Measurements from ENCODE around the gene GRP.
"Not testable (repeated sequence)": the region's sequence is repeated elsewhere in the genome, so short reads cannot be mapped to it uniquely, and the experiment has no call there.

Gene GRP

GRCh38 chr18:59239642-59240041 lies 19.7 kb downstream of the GRP start:
- Mint-ChIP-seq H3K4me1 (no peaks in the 10 kb centered on the region), H3K9me3 (peaks cover 3% of the 10 kb centered on the region in 2 donors), H3K36me3 (no peaks in the 10 kb centered on the region), H3K27me3 (peaks cover 21 to 23% of the 10 kb centered on the region in 2 donors), H3K27ac (no peak overlapping the region), H3K4me3 (no peak overlapping the region)
- no peak for DNase-seq
- ATAC-seq (replicated peaks), result no peak

GRCh38 chr18:59242906-59243305 lies 22.9 kb downstream of the GRP start:
- no peaks in the 10 kb centered on the region for H3K36me3 Mint-ChIP-seq
- no peak for ATAC-seq (replicated peaks)
- DNase-seq, result no peak
- H3K4me3 Mint-ChIP-seq, result no peak overlapping the region
- no peaks in the 10 kb centered on the region for H3K4me1 Mint-ChIP-seq
- peaks cover 27 to 31% of the 10 kb centered on the region in 2 donors for H3K27me3 Mint-ChIP-seq
- H3K9me3 Mint-ChIP-seq, result peaks cover 0 to 3% of the 10 kb centered on the region in 2 donors
- no peak overlapping the region for H3K27ac Mint-ChIP-seq

GRCh38 chr18:59246796-59247195 lies 26.8 kb downstream of the GRP start:
- Mint-ChIP-seq H3K4me3 (no peak overlapping the region), H3K4me1 (peaks cover 0 to 1% of the 10 kb centered on the region in 2 donors), H3K27ac (no peak overlapping the region), H3K27me3 (peaks cover 30 to 47% of the 10 kb centered on the region in 2 donors), H3K9me3 (no peaks in the 10 kb centered on the region), H3K36me3 (no peaks in the 10 kb centered on the region)
- no peak for DNase-seq
- ATAC-seq (replicated peaks), result no peak

GRCh38 chr18:59249199-59249774 lies 29.3 kb downstream of the GRP start:
- Mint-ChIP-seq H3K4me3 (no peak overlapping the region), H3K36me3 (no peaks in the 10 kb centered on the region), H3K27me3 (peaks cover 35 to 41% of the 10 kb centered on the region in 2 donors), H3K27ac (no peak overlapping the region), H3K4me1 (peaks cover 0 to 1% of the 10 kb centered on the region in 2 donors), H3K9me3 (no peaks in the 10 kb centered on the region)
- DNase-seq (no peak), ATAC-seq (replicated peaks) (peak; percentile 38 to 62)

- peaks cover 25 to 35% of the 10 kb centered on the region in 2 donors for H3K27me3 Mint-ChIP-seq
- not testable (repeated sequence) for H3K36me3 Mint-ChIP-seq; ATAC-seq (replicated peaks); DNase-seq; H3K9me3 Mint-ChIP-seq; H3K4me3 Mint-ChIP-seq; H3K4me1 Mint-ChIP-seq; H3K27ac Mint-ChIP-seq
Measured at GRCh38 chr18:59255491-59255890, 35.5 kb downstream of the GRP start.

GRCh38 chr18:59261842-59262241 lies 41.9 kb downstream of the GRP start:
- not testable (repeated sequence) for H3K9me3 Mint-ChIP-seq; DNase-seq; H3K4me3 Mint-ChIP-seq; H3K27ac Mint-ChIP-seq; H3K36me3 Mint-ChIP-seq; ATAC-seq (replicated peaks)
- H3K27me3 Mint-ChIP-seq, result peaks cover 70 to 89% of the 10 kb centered on the region in 2 donors
- peaks cover 7 to 25% of the 10 kb centered on the region in 2 donors for H3K4me1 Mint-ChIP-seq

- not testable (repeated sequence) for H3K9me3 Mint-ChIP-seq
- H3K27me3 Mint-ChIP-seq, result peaks cover 72 to 93% of the 10 kb centered on the region in 2 donors
Measured at GRCh38 chr18:59262243-59262642, 42.3 kb downstream of the GRP start.

GRCh38 chr18:59263661-59264060 lies 43.7 kb downstream of the GRP start:
- peaks cover 16 to 33% of the 10 kb centered on the region in 2 donors for H3K4me1 Mint-ChIP-seq
- ATAC-seq (replicated peaks), result no peak
- H3K27ac Mint-ChIP-seq, result peak overlapping the region; percentile 60
- DNase-seq, result no peak
- no peaks in the 10 kb centered on the region for H3K36me3 Mint-ChIP-seq
- H3K9me3 Mint-ChIP-seq, result peaks cover 0 to 1% of the 10 kb centered on the region in 2 donors
- peaks cover 81 to 94% of the 10 kb centered on the region in 2 donors for H3K27me3 Mint-ChIP-seq
- peak overlapping the region in 1 of 2 donors; percentile 29 for H3K4me3 Mint-ChIP-seq

More at GRCh38 chr18:59262243-59262642, 42.3 kb downstream of the GRP start:
- DNase-seq; H3K4me3 Mint-ChIP-seq; H3K36me3 Mint-ChIP-seq; ATAC-seq (replicated peaks); H3K27ac Mint-ChIP-seq: not testable (repeated sequence)
- peaks cover 7 to 26% of the 10 kb centered on the region in 2 donors for H3K4me1 Mint-ChIP-seq

GRCh38 chr18:59264121-59264571 lies 44.2 kb downstream of the GRP start:
- Mint-ChIP-seq H3K36me3 (no peaks in the 10 kb centered on the region), H3K9me3 (peaks cover 0 to 1% of the 10 kb centered on the region in 2 donors), H3K4me3 (no peak overlapping the region), H3K4me1 (peaks cover 19 to 36% of the 10 kb centered on the region in 2 donors), H3K27me3 (peaks cover 80 to 93% of the 10 kb centered on the region in 2 donors), H3K27ac (no peak overlapping the region)
- ATAC-seq (replicated peaks), result no peak
- DNase-seq, result no peak

- Mint-ChIP-seq H3K4me1 (peaks cover 23 to 42% of the 10 kb centered on the region in 2 donors), H3K27me3 (peaks cover 78 to 93% of the 10 kb centered on the region in 2 donors), H3K4me3 (peak overlapping the region; percentile 79 to 81), H3K27ac (no peak overlapping the region), H3K9me3 (peaks cover 0 to 1% of the 10 kb centered on the region in 2 donors), H3K36me3 (peaks cover 0 to 4% of the 10 kb centered on the region in 2 donors)
- no peak for ATAC-seq (replicated peaks)
- no peak for DNase-seq
Measured at GRCh38 chr18:59264651-59265245, 44.8 kb downstream of the GRP start.

GRCh38 chr18:59265246-59265973 lies 45.5 kb downstream of the GRP start:
- Mint-ChIP-seq H3K9me3 (peaks cover 0 to 1% of the 10 kb centered on the region in 2 donors), H3K36me3 (peaks cover 0 to 4% of the 10 kb centered on the region in 2 donors), H3K27ac (peak overlapping the region; percentile 47), H3K27me3 (peaks cover 79 to 94% of the 10 kb centered on the region in 2 donors), H3K4me1 (peaks cover 23 to 43% of the 10 kb centered on the region in 2 donors), H3K4me3 (peak overlapping the region; percentile 79 to 81)
- DNase-seq (no peak), ATAC-seq (replicated peaks) (peak; percentile 62 to 68)

GRCh38 chr18:59265974-59266369 lies 46.0 kb downstream of the GRP start:
- ATAC-seq (replicated peaks) (no peak), DNase-seq (no peak)
- H3K27me3 Mint-ChIP-seq, result peaks cover 79 to 94% of the 10 kb centered on the region in 2 donors
- H3K9me3 Mint-ChIP-seq, result peaks cover 0 to 1% of the 10 kb centered on the region in 2 donors
- H3K36me3 Mint-ChIP-seq, result peaks cover 0 to 4% of the 10 kb centered on the region in 2 donors
- H3K27ac Mint-ChIP-seq, result peak overlapping the region; percentile 47
- peak overlapping the region; percentile 79 to 81 for H3K4me3 Mint-ChIP-seq
- peaks cover 23 to 43% of the 10 kb centered on the region in 2 donors for H3K4me1 Mint-ChIP-seq

GRCh38 chr18:59266459-59266858 lies 46.5 kb downstream of the GRP start:
- H3K4me3 Mint-ChIP-seq, result no peak overlapping the region
- H3K9me3 Mint-ChIP-seq, result peaks cover 0 to 1% of the 10 kb centered on the region in 2 donors
- H3K27me3 Mint-ChIP-seq, result peaks cover 81 to 94% of the 10 kb centered on the region in 2 donors

GRCh38 chr18:59266886-59267502 lies 47.0 kb downstream of the GRP start:
- Mint-ChIP-seq H3K27me3 (peaks cover 86 to 94% of the 10 kb centered on the region in 2 donors), H3K27ac (peak overlapping the region; percentile 90), H3K4me3 (peak overlapping the region in 1 of 2 donors; percentile 25), H3K9me3 (peaks cover 0 to 1% of the 10 kb centered on the region in 2 donors), H3K4me1 (peaks cover 25 to 48% of the 10 kb centered on the region in 2 donors), H3K36me3 (peaks cover 0 to 4% of the 10 kb centered on the region in 2 donors)
- ATAC-seq (replicated peaks) (no peak), DNase-seq (no peak)

More at GRCh38 chr18:59266459-59266858, 46.5 kb downstream of the GRP start:
- Mint-ChIP-seq H3K36me3 (peaks cover 0 to 4% of the 10 kb centered on the region in 2 donors), H3K27ac (no peak overlapping the region), H3K4me1 (peaks cover 23 to 43% of the 10 kb centered on the region in 2 donors)
- ATAC-seq (replicated peaks) (no peak), DNase-seq (no peak)

Measured in stimulated activated naive B cell treated with anti-CD40 and anti-IgM and Interleukin-4, amounts not matched to agents 10 μg/mL and 1 μg/mL and 100 μg/mL, for 72 hours (primary cell).